Natural killer cell (primary cell): Measurements from ENCODE around the gene LHPP. TPM values are rescaled to one million over a fixed set of nuclear protein-coding genes. Genes with fewer than 3 reads are reported as not detected.

Source experiments
- ATAC-seq, 3 donors: fragments of 150-1000 bp in 2 of 3; fragments of 200-7000 bp in 1 of 3; cut with Tn5 transposase; 1 replicate in 1 of 3; 2 replicates in 2 of 3; pipeline ENCODE4 v1.10.0; 2021; ENCODE audit warnings: mild to moderate bottlenecking in 2 of 3, moderate library complexity in 2 of 3
- DNase-seq, 2 donors: peaks; one replicate each; pipeline versions ENCODE4 v3.0.0 to v3.0.0-alpha.2; 2013 to 2021; ENCODE audit warnings: mixed read lengths in 1 of 2
- H3K27ac ChIP-seq: one replicate; pipeline ENCODE4 v1.5.1; 2013; ENCODE audit warnings: mild to moderate bottlenecking, low read length
- H3K27me3 ChIP-seq: one replicate; pipeline ENCODE4 v1.6.1; 2013; ENCODE audit warnings: low read length; ENCODE audit not compliant: control insufficient read depth, insufficient read depth
- H3K36me3 ChIP-seq: one replicate; pipeline ENCODE4 v1.6.1; 2013; ENCODE audit warnings: low read length; ENCODE audit not compliant: control insufficient read depth, insufficient read depth
- H3K4me1 ChIP-seq: one replicate; pipeline ENCODE4 v1.6.1; 2013; ENCODE audit warnings: low read length; ENCODE audit not compliant: control insufficient read depth, insufficient read depth
- H3K4me3 ChIP-seq: one replicate; pipeline ENCODE4 v1.5.1; 2013; ENCODE audit warnings: low read length
- H3K9me3 ChIP-seq: one replicate; pipeline ENCODE4 v1.6.1; 2013; ENCODE audit warnings: low read length; ENCODE audit not compliant: control insufficient read depth, insufficient read depth
- H3K27ac Mint-ChIP-seq, 2 donors: one replicate each; pipeline ENCODE4 v1.8.0; 2022; ENCODE audit warnings: mild to moderate bottlenecking in 2 of 2, mixed read lengths in 2 of 2, moderate library complexity in 1 of 2
- H3K27me3 Mint-ChIP-seq, 2 donors: one replicate each; pipeline ENCODE4 v1.8.0; 2022; ENCODE audit warnings: low read depth in 2 of 2, mixed read lengths in 2 of 2
- H3K36me3 Mint-ChIP-seq: one replicate; pipeline ENCODE4 v1.8.0; 2022; ENCODE audit warnings: mixed read lengths
- H3K4me1 Mint-ChIP-seq, 2 donors: one replicate each; pipeline ENCODE4 v1.8.0; 2022; ENCODE audit warnings: mixed read lengths in 2 of 2
- H3K4me3 Mint-ChIP-seq: one replicate; pipeline ENCODE4 v1.8.0; 2022; ENCODE audit warnings: mild to moderate bottlenecking, moderate library complexity, mixed read lengths
- H3K9me3 Mint-ChIP-seq, 2 donors: one replicate each; pipeline ENCODE4 v1.8.0; 2022; ENCODE audit warnings: mixed read lengths in 2 of 2
- CTCF ChIP-seq: fragments of 200-600 bp; IDR thresholded peaks from one replicate; pipeline ENCODE4 v1.8.0; 2022; ENCODE audit warnings: antibody characterized with exemption
- WGBS: methylation state at CpG from one replicate; pipeline ENCODE4 v1.1.7; 2013; ENCODE audit warnings: missing lambda C conversion rate; ENCODE audit not compliant: insufficient coverage; 5-methylcytosine and 5-hydroxymethylcytosine counted together
- intact Hi-C: fragments of 100-400 bp; cut with micrococcal nuclease; formaldehyde crosslinking; loops from one replicate; pipeline ENCODE4 v1.14.2; 2022
- total RNA-seq, 4 donors: library from RNA; stranded (reverse); fragments of 120-200 nt in 1 of 4; gene quantifications; one replicate each; pipeline versions ENCODE4 v1.2.3 to v1.2.4, GENCODE V29; 2013 to 2022

Gene LHPP
- total RNA-seq, 3 donors from 2014 or later (not counting 1 experiment from before 2014, with no cell fraction given): 12.3 to 19.3 (median 14.8) TPM

GRCh38 chr10:124650820-124651401, 189.3 kb downstream of the LHPP start:
- intact Hi-C loops: loop anchor here (1.0 to 10.0 kb wide), 9 partner anchors 8 to 876 kb away; no protein-coding TSS in a partner anchor
- H3K4me3 Mint-ChIP-seq: peak overlapping the region; percentile 90

DNA sequence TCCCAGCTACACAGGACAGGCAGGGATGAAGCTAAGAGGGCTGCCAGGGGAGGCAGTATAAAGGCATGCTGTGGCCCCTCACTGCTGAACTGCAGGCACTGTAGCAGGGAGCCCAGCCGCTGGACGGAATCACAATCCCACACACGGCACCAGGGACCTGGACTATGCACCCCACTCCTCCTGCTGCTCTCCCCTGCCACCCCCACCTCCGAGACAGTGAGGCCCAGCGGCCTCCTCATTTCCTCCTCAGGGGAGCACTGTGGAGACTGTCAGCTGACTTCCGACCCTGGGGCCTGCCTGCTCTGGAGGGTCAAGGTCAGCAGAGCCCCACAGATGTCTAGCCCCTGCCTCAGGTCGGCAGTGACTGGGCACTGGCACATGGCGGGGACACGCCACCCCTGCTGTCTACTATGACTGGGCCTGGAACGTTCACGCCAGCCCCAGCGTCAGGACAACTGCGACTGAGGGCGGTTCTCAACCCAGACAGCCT, 189.8 kb downstream of the LHPP start:
- no peaks in the 10 kb centered on the region for H3K27me3 ChIP-seq
- H3K36me3 ChIP-seq: peaks cover 7% of the 10 kb centered on the region
- peak overlapping the region; percentile 90 for H3K4me3 Mint-ChIP-seq
- H3K4me3 ChIP-seq: no peak overlapping the region
- H3K9me3 ChIP-seq: no peaks in the 10 kb centered on the region
- peak in 1 of 3 donors; percentile 3 for ATAC-seq
- H3K4me1 Mint-ChIP-seq: peaks cover 56 to 90% of the 10 kb centered on the region in 2 donors
- no peak for TF ChIP-seq CTCF
- peak overlapping the region; percentile 84 for H3K27ac ChIP-seq
- intact Hi-C loops: loop anchor here (2.0 to 10.0 kb wide), 3 partner anchors 15 to 877 kb away; no protein-coding TSS in a partner anchor
- 53% methylated on average over 14 of the region's 14 CpGs for WGBS
- H3K36me3 Mint-ChIP-seq: no peaks in the 10 kb centered on the region
- no peaks in the 10 kb centered on the region for H3K9me3 Mint-ChIP-seq
- H3K27ac Mint-ChIP-seq: peak overlapping the region; percentile 97 to 99
- peaks cover 100% of the 10 kb centered on the region for H3K4me1 ChIP-seq
- no peaks in the 10 kb centered on the region for H3K27me3 Mint-ChIP-seq
- DNase-seq: peak in 1 of 2 donors; percentile 44

More at GRCh38 chr10:124650820-124651401, 189.3 kb downstream of the LHPP start:
- H3K27ac Mint-ChIP-seq: peak overlapping the region; percentile 97 to 99
- DNase-seq (peak; percentile 81 to 87), ATAC-seq (peak; percentile 57 to 77 (median 75))
- Histone ChIP-seq H3K27ac (peak overlapping the region; percentile 84), H3K4me1 (peaks cover 100% of the 10 kb centered on the region), H3K27me3 (no peaks in the 10 kb centered on the region), H3K4me3 (no peak overlapping the region), H3K9me3 (no peaks in the 10 kb centered on the region), H3K36me3 (peaks cover 7% of the 10 kb centered on the region)
- H3K27me3 Mint-ChIP-seq: no peaks in the 10 kb centered on the region
- H3K9me3 Mint-ChIP-seq: no peaks in the 10 kb centered on the region
- peaks cover 56 to 90% of the 10 kb centered on the region in 2 donors for H3K4me1 Mint-ChIP-seq
- no peaks in the 10 kb centered on the region for H3K36me3 Mint-ChIP-seq
- no peak for TF ChIP-seq CTCF
- WGBS: 13% methylated on average over 12 of the region's 13 CpGs

- peak overlapping the region; percentile 97 to 99 for H3K27ac Mint-ChIP-seq
- Histone ChIP-seq H3K9me3 (no peaks in the 10 kb centered on the region), H3K36me3 (peaks cover 7% of the 10 kb centered on the region), H3K27me3 (no peaks in the 10 kb centered on the region), H3K4me3 (no peak overlapping the region), H3K4me1 (peaks cover 97% of the 10 kb centered on the region), H3K27ac (peak overlapping the region; percentile 84)
- peaks cover 53 to 87% of the 10 kb centered on the region in 2 donors for H3K4me1 Mint-ChIP-seq
- H3K4me3 Mint-ChIP-seq: peak overlapping the region; percentile 64
- WGBS: 44% methylated on average over 5 of the region's 5 CpGs
- intact Hi-C loops: loop anchor here (10.0 kb wide), 1 partner anchor 877 kb away; no protein-coding TSS in a partner anchor
- H3K36me3 Mint-ChIP-seq: no peaks in the 10 kb centered on the region
- H3K9me3 Mint-ChIP-seq: no peaks in the 10 kb centered on the region
- DNase-seq (no peak), ATAC-seq (no peak)
- no peak for TF ChIP-seq CTCF
- no peaks in the 10 kb centered on the region for H3K27me3 Mint-ChIP-seq
These were observed 190.6 kb downstream of the LHPP start for GRCh38 chr10:124652200-124652599.
